ENCODE results near the gene RPL10A. TPM values are rescaled to one million over a fixed set of nuclear protein-coding genes. Genes with fewer than 3 reads are reported as not detected.

The RPL10A gene
- total RNA-seq, 2 experiments from 2014 or later, result 2,453 to 2,464 TPM

DNA sequence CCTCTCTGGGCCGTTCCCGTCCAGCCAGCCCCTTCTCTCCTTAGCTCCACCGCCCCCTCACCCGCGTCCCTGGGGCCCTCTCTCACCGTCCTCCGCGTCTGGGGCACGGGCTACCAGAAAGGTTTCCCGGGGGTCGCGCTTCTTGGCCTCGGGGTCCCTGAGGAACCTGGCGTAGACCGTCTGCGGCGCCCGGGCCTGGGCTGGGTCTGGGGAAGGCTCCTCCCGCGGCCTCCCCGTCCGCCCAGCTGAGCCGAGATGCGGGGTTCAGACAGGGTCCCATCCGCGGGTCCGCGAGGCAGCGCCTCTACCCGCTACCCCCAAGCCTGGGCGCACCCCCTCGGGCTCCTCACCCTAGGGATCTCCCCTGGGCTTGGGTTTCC is 43.4 kb downstream of the RPL10A start:
- Mint-ChIP-seq H3K4me1 (ENCODE audit: low read depth) (no peaks in the 10 kb centered on the region), H3K4me3 (no peak overlapping the region), H3K36me3 (ENCODE audit: low read depth) (no peaks in the 10 kb centered on the region), H3K27ac (no peak overlapping the region), H3K27me3 (peaks cover 21% of the 10 kb centered on the region), H3K9me3 (no peaks in the 10 kb centered on the region)
- Histone ChIP-seq H3K9me3 (ENCODE audit: control insufficient read depth in 1 of 2, insufficient read depth in 1 of 2, low read length in 2 of 2) (peaks cover 0 to 10% of the 10 kb centered on the region in 2 experiments), H3K27me3 (ENCODE audit: control insufficient read depth in 1 of 2, insufficient read depth in 2 of 2, low read length in 2 of 2) (peaks cover 17 to 18% of the 10 kb centered on the region in 2 experiments), H3K27ac (ENCODE audit: low read depth in 1 of 2, low read length in 2 of 2) (no peak overlapping the region), H3K4me1 (ENCODE audit: insufficient read depth, low read length) (peaks cover 4% of the 10 kb centered on the region), H3K4me3 (ENCODE audit: low read length) (no peak overlapping the region), H3K36me3 (ENCODE audit: insufficient read depth, low read length) (no peaks in the 10 kb centered on the region)
- ChIA-PET CTCF (no interaction called here), POLR2A (no interaction called here)
- ATAC-seq (ENCODE audit: poor library complexity) (no peak), DNase-seq (no peak)
- intact Hi-C loops (cut with DNase I, micrococcal nuclease), result no loop called here
- TF ChIP-seq, protein P1, sequence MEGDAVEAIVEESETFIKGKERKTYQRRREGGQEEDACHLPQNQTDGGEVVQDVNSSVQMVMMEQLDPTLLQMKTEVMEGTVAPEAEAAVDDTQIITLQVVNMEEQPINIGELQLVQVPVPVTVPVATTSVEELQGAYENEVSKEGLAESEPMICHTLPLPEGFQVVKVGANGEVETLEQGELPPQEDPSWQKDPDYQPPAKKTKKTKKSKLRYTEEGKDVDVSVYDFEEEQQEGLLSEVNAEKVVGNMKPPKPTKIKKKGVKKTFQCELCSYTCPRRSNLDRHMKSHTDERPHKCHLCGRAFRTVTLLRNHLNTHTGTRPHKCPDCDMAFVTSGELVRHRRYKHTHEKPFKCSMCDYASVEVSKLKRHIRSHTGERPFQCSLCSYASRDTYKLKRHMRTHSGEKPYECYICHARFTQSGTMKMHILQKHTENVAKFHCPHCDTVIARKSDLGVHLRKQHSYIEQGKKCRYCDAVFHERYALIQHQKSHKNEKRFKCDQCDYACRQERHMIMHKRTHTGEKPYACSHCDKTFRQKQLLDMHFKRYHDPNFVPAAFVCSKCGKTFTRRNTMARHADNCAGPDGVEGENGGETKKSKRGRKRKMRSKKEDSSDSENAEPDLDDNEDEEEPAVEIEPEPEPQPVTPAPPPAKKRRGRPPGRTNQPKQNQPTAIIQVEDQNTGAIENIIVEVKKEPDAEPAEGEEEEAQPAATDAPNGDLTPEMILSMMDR (IDR thresholded peaks at IDR 0.05), result no peak

DNA sequence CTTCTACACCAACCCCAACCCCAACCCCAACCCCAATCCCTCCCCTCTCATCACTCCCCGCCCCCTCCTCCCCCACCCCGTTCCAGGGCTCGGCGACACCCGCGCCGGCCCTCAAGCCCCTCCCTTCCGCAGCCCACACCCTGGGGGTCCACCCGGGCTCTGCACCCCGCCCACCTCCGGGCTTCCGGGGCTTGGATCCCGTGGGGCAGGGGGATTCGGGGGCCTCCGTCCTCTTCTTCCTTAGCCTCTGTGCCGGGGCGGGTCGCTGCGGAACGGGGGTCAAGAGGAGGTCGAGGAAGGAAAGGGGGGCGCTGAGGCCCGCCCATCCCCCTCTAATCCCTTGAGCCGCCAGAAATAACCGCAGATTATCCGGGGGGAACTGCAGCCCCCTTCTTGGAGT is 43.8 kb downstream of the RPL10A start:
- H3K27me3 ChIP-seq (ENCODE audit: control insufficient read depth in 1 of 2, insufficient read depth in 2 of 2, low read length in 2 of 2), result peaks cover 17 to 18% of the 10 kb centered on the region in 2 experiments
- H3K9me3 ChIP-seq (ENCODE audit: control insufficient read depth in 1 of 2, insufficient read depth in 1 of 2, low read length in 2 of 2), result peaks cover 0 to 10% of the 10 kb centered on the region in 2 experiments
- DNase-seq, result no peak
- no peak for ATAC-seq (ENCODE audit: poor library complexity)
- ChIA-PET CTCF (no interaction called here), POLR2A (no interaction called here)
- Mint-ChIP-seq H3K27me3 (peaks cover 21% of the 10 kb centered on the region), H3K4me1 (ENCODE audit: low read depth) (no peaks in the 10 kb centered on the region), H3K4me3 (no peak overlapping the region), H3K36me3 (ENCODE audit: low read depth) (no peaks in the 10 kb centered on the region), H3K9me3 (no peaks in the 10 kb centered on the region), H3K27ac (no peak overlapping the region)
- no peaks in the 10 kb centered on the region for H3K36me3 ChIP-seq (ENCODE audit: insufficient read depth, low read length)
- no peak overlapping the region for H3K4me3 ChIP-seq (ENCODE audit: low read length)
- TF ChIP-seq, protein P1 (IDR thresholded peaks at IDR 0.05), result no peak
- no peak overlapping the region for H3K27ac ChIP-seq (ENCODE audit: low read depth in 1 of 2, low read length in 2 of 2)
- intact Hi-C loops (cut with DNase I, micrococcal nuclease), result no loop called here
- H3K4me1 ChIP-seq (ENCODE audit: insufficient read depth, low read length), result peaks cover 4% of the 10 kb centered on the region

DNA sequence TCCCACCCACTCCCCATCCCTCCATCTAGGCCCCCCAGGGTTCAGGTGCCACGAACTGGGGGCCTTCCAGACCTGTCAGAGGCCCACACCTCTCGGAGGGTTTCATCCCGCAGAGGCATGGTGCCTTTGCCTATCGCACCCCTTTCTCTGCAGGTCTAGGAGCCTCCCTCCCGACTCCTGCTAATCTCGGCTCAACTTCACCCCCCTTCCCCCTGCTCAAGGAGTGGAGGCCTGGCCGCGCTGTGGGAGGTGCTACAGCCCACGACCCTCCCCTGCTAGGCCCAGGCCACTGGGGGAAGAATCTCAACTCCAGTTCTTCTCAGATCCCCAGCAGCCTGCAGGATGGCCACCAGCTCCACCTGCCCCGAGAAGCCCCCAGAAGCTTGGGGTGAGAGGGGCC is 44.5 kb downstream of the RPL10A start, which contains the start of gene TULP1:
TSS of gene TULP1 (minus strand) at position 157 of the 400 bp plus-strand sequence. CDS start at position 119, 38 bp downstream.
- Mint-ChIP-seq H3K27ac (no peak within 1 kb of the TSS), H3K9me3 (no peaks in the 10 kb centered on the region), H3K27me3 (peaks cover 21% of the 10 kb centered on the region), H3K36me3 (ENCODE audit: low read depth) (no peaks in the 10 kb centered on the region), H3K4me1 (ENCODE audit: low read depth) (no peaks in the 10 kb centered on the region), H3K4me3 (no peak within 1 kb of the TSS)
- H3K9me3 ChIP-seq (ENCODE audit: control insufficient read depth in 1 of 2, insufficient read depth in 1 of 2, low read length in 2 of 2), result peaks cover 0 to 10% of the 10 kb centered on the region in 2 experiments
- CTCF ChIA-PET, result interaction anchor here (1.2 kb wide), 1 partner anchor 10 kb away, joined by 3 read pairs; no protein-coding TSS in a partner anchor
- TF ChIP-seq, protein P1 (IDR thresholded peaks at IDR 0.05), result no peak
- H3K27ac ChIP-seq (ENCODE audit: low read depth in 1 of 2, low read length in 2 of 2), result no peak within 1 kb of the TSS
- H3K27me3 ChIP-seq (ENCODE audit: control insufficient read depth in 1 of 2, insufficient read depth in 2 of 2, low read length in 2 of 2), result peaks cover 17 to 18% of the 10 kb centered on the region in 2 experiments
- POLR2A ChIA-PET, result no interaction called here
- intact Hi-C loops (cut with DNase I, micrococcal nuclease), result no loop called here
- H3K4me1 ChIP-seq (ENCODE audit: insufficient read depth, low read length), result peaks cover 4% of the 10 kb centered on the region
- H3K4me3 ChIP-seq (ENCODE audit: low read length), result no peak within 1 kb of the TSS
- DNase-seq (no peak), ATAC-seq (ENCODE audit: poor library complexity) (no peak)
- no peaks in the 10 kb centered on the region for H3K36me3 ChIP-seq (ENCODE audit: insufficient read depth, low read length)

All from CD4-positive, alpha-beta T cell (primary cell).